ENCODE measurements around the gene AKT3. TPM values are rescaled to one million over a fixed set of nuclear protein-coding genes. Genes with fewer than 3 reads are reported as not detected.

The AKT3 gene
- total and polyA plus RNA-seq, 2 experiments from 2014 or later, result 3.5 to 13.0 TPM

DNA sequence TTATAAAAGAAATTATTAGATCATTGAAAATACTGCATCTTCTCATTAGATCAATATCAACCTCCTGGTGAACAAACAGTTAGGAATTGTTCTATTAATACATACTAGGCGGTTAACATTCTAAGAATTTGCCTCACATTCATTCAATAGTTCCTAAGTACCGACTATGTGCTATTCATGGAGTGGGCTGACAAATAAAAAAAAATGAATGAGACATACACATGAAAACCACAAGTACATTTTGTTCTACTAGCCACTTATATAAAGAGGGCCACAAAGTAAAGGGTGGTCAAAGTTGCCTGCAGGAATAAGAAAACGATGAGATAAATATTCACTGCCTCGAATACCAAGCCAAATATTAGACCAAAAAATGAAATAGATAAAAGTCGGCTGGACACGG, 299.8 kb downstream of the AKT3 start:
- H3K36me3 ChIP-seq (replicated peaks; ENCODE audit: insufficient read depth, low read depth), result no peaks in the 10 kb centered on the region
- H3K4me2 ChIP-seq, result no peak overlapping the region
- H3K4me3 ChIP-seq, result no peak overlapping the region
- no peaks in the 10 kb centered on the region for H4K20me1 ChIP-seq (ENCODE audit: insufficient read depth, poor library complexity, severe bottlenecking)
- H3K79me2 ChIP-seq, result no peaks in the 10 kb centered on the region
- 92% methylated on average over 6 of the region's 6 CpGs for WGBS (ENCODE audit: low lambda C conversion rate, missing lambda C conversion rate)
- H3K4me1 ChIP-seq (ENCODE audit: insufficient read depth), result no peaks in the 10 kb centered on the region
- TF ChIP-seq EZH2phosphoT487 (IDR thresholded peaks at IDR 0.05; ENCODE audit: low read depth, severe bottlenecking, unreplicated experiment), result no peak
- TF ChIP-seq EZH2 (IDR thresholded peaks at IDR 0.05; ENCODE audit: borderline replicate concordance), result no peak
- TF ChIP-seq, protein P1, sequence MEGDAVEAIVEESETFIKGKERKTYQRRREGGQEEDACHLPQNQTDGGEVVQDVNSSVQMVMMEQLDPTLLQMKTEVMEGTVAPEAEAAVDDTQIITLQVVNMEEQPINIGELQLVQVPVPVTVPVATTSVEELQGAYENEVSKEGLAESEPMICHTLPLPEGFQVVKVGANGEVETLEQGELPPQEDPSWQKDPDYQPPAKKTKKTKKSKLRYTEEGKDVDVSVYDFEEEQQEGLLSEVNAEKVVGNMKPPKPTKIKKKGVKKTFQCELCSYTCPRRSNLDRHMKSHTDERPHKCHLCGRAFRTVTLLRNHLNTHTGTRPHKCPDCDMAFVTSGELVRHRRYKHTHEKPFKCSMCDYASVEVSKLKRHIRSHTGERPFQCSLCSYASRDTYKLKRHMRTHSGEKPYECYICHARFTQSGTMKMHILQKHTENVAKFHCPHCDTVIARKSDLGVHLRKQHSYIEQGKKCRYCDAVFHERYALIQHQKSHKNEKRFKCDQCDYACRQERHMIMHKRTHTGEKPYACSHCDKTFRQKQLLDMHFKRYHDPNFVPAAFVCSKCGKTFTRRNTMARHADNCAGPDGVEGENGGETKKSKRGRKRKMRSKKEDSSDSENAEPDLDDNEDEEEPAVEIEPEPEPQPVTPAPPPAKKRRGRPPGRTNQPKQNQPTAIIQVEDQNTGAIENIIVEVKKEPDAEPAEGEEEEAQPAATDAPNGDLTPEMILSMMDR (IDR thresholded peaks at IDR 0.05; ENCODE audit: poor library complexity), result no peak
- H3K27me3 ChIP-seq, result no peaks in the 10 kb centered on the region
- no peak overlapping the region for H3K27ac ChIP-seq
- peaks cover 4% of the 10 kb centered on the region for H3K9me2 ChIP-seq (replicated peaks; ENCODE audit: insufficient read depth)
- H2AFZ ChIP-seq, result no peak overlapping the region
- DNase-seq (ENCODE audit: low spot score), result no peak
- H3K9me3 ChIP-seq (ENCODE audit: low read depth), result no peaks in the 10 kb centered on the region

DNA sequence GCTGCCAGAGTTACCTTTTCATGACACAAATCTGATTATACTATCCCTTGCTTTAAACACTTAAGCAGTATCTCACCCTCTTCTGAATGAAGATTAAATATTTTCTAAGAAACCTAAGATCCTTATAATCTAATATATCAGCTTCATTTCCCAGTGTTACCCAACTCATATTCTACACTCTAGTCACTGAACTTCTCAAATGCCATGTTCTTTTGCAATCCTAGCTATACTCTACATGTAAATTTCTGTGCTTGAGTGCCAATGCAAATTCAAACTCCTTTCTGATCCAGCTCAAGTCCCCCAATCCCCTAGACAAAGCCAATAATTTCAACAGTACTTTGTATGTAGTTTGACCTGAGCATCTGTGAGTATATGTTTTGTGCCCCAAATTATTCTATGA, 300.3 kb downstream of the AKT3 start:
- Histone ChIP-seq H3K27ac (no peak overlapping the region), H3K9me2 (replicated peaks; ENCODE audit: insufficient read depth) (peaks cover 4% of the 10 kb centered on the region), H3K79me2 (no peaks in the 10 kb centered on the region), H2AFZ (no peak overlapping the region), H4K20me1 (ENCODE audit: insufficient read depth, poor library complexity, severe bottlenecking) (no peaks in the 10 kb centered on the region), H3K9me3 (ENCODE audit: low read depth) (no peaks in the 10 kb centered on the region), H3K4me2 (no peak overlapping the region), H3K27me3 (no peaks in the 10 kb centered on the region), H3K36me3 (replicated peaks; ENCODE audit: insufficient read depth, low read depth) (no peaks in the 10 kb centered on the region), H3K4me3 (no peak overlapping the region), H3K4me1 (ENCODE audit: insufficient read depth) (no peaks in the 10 kb centered on the region)
- DNase-seq (ENCODE audit: low spot score), result no peak
- TF ChIP-seq EZH2 (IDR thresholded peaks at IDR 0.05; ENCODE audit: borderline replicate concordance) (no peak), EZH2phosphoT487 (IDR thresholded peaks at IDR 0.05; ENCODE audit: low read depth, severe bottlenecking, unreplicated experiment) (no peak)
- TF ChIP-seq, protein P1 (IDR thresholded peaks at IDR 0.05; ENCODE audit: poor library complexity), result no peak

DNA sequence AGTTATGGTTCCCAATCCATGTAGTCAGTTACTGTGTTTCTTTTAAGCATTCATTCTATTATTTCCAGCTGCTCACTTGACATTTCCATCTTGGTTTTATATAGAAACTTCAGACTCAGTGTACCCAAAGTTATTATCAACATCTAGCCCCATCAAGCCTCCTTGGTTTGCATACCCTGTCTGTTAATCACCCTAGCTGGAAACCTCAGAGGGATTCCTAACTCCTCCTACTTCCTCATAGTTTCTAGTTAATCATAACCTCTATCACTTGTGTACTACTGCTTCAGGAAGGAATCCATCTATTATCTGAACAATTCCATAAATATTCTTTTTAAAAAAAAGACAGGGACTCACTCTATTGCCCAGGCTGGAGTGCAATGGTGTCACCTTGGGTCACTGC, 300.9 kb downstream of the AKT3 start:
- Histone ChIP-seq H3K9me3 (ENCODE audit: low read depth) (no peaks in the 10 kb centered on the region), H3K4me1 (ENCODE audit: insufficient read depth) (no peaks in the 10 kb centered on the region), H3K9me2 (replicated peaks; ENCODE audit: insufficient read depth) (peaks cover 4% of the 10 kb centered on the region), H3K36me3 (replicated peaks; ENCODE audit: insufficient read depth, low read depth) (no peaks in the 10 kb centered on the region), H3K4me3 (no peak overlapping the region), H2AFZ (no peak overlapping the region), H3K27me3 (no peaks in the 10 kb centered on the region), H4K20me1 (ENCODE audit: insufficient read depth, poor library complexity, severe bottlenecking) (no peaks in the 10 kb centered on the region), H3K27ac (no peak overlapping the region), H3K79me2 (no peaks in the 10 kb centered on the region), H3K4me2 (no peak overlapping the region)
- no peak for DNase-seq (ENCODE audit: low spot score)
- TF ChIP-seq, protein P1 (IDR thresholded peaks at IDR 0.05; ENCODE audit: poor library complexity), result no peak
- no peak for TF ChIP-seq EZH2phosphoT487 (IDR thresholded peaks at IDR 0.05; ENCODE audit: low read depth, severe bottlenecking, unreplicated experiment)
- TF ChIP-seq EZH2 (IDR thresholded peaks at IDR 0.05; ENCODE audit: borderline replicate concordance), result no peak

DNA sequence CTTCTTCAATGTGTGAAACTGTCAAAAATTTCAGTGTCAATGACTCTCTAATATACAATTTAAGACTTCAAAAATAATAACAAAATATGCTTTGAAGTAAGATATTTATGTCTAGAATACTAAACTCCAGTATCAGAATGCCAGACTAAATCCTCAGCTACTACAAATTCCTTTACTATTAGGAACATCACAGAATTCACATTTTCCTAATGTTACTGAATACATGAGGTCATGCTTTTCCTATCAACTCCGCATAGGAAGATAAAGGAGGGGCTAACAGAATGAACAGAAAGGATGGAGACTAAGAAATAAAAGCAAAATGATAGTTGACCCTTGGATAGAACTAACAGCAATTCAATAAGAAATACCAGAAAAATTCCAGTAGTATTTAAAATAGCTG, 301.5 kb downstream of the AKT3 start:
- H3K4me2 ChIP-seq, result no peak overlapping the region
- 93% methylated on average over 1 of the region's 1 CpG for WGBS (ENCODE audit: low lambda C conversion rate, missing lambda C conversion rate)

More for the DNA sequence above, 301.5 kb downstream of the AKT3 start:
- Histone ChIP-seq H3K27ac (no peak overlapping the region), H3K9me3 (ENCODE audit: low read depth) (no peaks in the 10 kb centered on the region), H3K27me3 (no peaks in the 10 kb centered on the region), H3K79me2 (no peaks in the 10 kb centered on the region), H3K9me2 (replicated peaks; ENCODE audit: insufficient read depth) (peaks cover 4% of the 10 kb centered on the region), H3K4me1 (ENCODE audit: insufficient read depth) (no peaks in the 10 kb centered on the region), H3K36me3 (replicated peaks; ENCODE audit: insufficient read depth, low read depth) (no peaks in the 10 kb centered on the region), H3K4me3 (no peak overlapping the region), H2AFZ (no peak overlapping the region), H4K20me1 (ENCODE audit: insufficient read depth, poor library complexity, severe bottlenecking) (no peaks in the 10 kb centered on the region)
- TF ChIP-seq EZH2 (IDR thresholded peaks at IDR 0.05; ENCODE audit: borderline replicate concordance), result no peak
- no peak for TF ChIP-seq EZH2phosphoT487 (IDR thresholded peaks at IDR 0.05; ENCODE audit: low read depth, severe bottlenecking, unreplicated experiment)
- TF ChIP-seq, protein P1 (IDR thresholded peaks at IDR 0.05; ENCODE audit: poor library complexity), result no peak
- DNase-seq (ENCODE audit: low spot score), result no peak
